Prostate gland (tissue), 2 donors: ENCODE data around the gene IKBKG. TPM values are rescaled to one million over a fixed set of nuclear protein-coding genes. Genes with fewer than 3 reads are reported as not detected.
A peak's percentile ranks its signal among the peaks of the same experiment; 100 is the strongest.
"Not testable (repeated sequence)": the region's sequence is repeated elsewhere in the genome, so short reads cannot be mapped to it uniquely, and the experiment has no call there.

Experiments
- DNase-seq: peaks from one replicate; pipeline ENCODE4 v3.0.0-alpha.2; 2019; ENCODE audit warnings: low spot score
- H3K27ac ChIP-seq, 2 donors: fragments of 200-600 bp; sonication (generic); 2 replicates each; pipeline ENCODE4 v1.5.1; 2017 to 2019
- H3K27me3 ChIP-seq: fragments of 200-600 bp; sonication (generic); replicated peaks from 2 replicates; pipeline ENCODE4 v1.5.1; 2019; ENCODE audit not compliant: insufficient read depth
- H3K36me3 ChIP-seq, 2 donors: fragments of 200-600 bp; sonication (generic); 1 replicate in 1 of 2; 2 replicates in 1 of 2; pipeline versions ENCODE4 v1.5.1 to v1.8.1; 2017 to 2019
- H3K4me1 ChIP-seq: fragments of 200-600 bp; sonication (generic); replicated peaks from 2 replicates; pipeline ENCODE4 v1.5.1; 2019
- H3K4me3 ChIP-seq, 2 donors: fragments of 200-600 bp; sonication (generic); 2 replicates each; pipeline ENCODE4 v1.5.1; 2017 to 2019
- H3K9me3 ChIP-seq: fragments of 200-600 bp; sonication (generic); 2 replicates; pipeline ENCODE4 v1.5.1; 2017
- CTCF ChIP-seq, 4 experiments: fragments of 200-600 bp in 2 of 4; fragments of 450-650 bp in 2 of 4; sonication (generic) in 2 of 4; IDR thresholded peaks; 1 replicate in 3 of 4; 2 replicates in 1 of 4; pipeline ENCODE4 v1.5.1; 2016 to 2019; ENCODE audit warnings: antibody characterized with exemption in 4 of 4, mild to moderate bottlenecking in 2 of 4, moderate library complexity in 2 of 4
- POLR2A ChIP-seq: fragments of 450-650 bp; IDR thresholded peaks from one replicate; pipeline ENCODE4 v1.6.1; 2016; ENCODE audit warnings: antibody characterized with exemption, mild to moderate bottlenecking
- POLR2AphosphoS5 ChIP-seq: sonication (generic); formaldehyde crosslinking; IDR thresholded peaks from one replicate; pipeline ENCODE4 v1.6.1; 2017; ENCODE audit warnings: antibody characterized with exemption
- WGBS: methylation state at CpG from one replicate; pipeline ENCODE4 v1.1.5; 2018; 5-methylcytosine and 5-hydroxymethylcytosine counted together
- intact Hi-C: fragments of 100-400 bp; cut with DNase I; formaldehyde crosslinking; loops from one replicate; pipeline ENCODE4 v1.14.2; 2022
- total RNA-seq, 2 donors: library from RNA; depleted of rRNA; stranded (reverse); fragments of >200 nt; gene quantifications; one replicate each; pipeline ENCODE4 v1.1.0, GENCODE V29; 2016

The IKBKG gene
- total RNA-seq, 2 donors from 2014 or later = 16.4 to 31.7 TPM

GRCh38 chrX:154532690-154533089 lies 14.7 kb upstream of the IKBKG start:
- H3K9me3 ChIP-seq = no peaks in the 10 kb centered on the region
- TF ChIP-seq CTCF (IDR thresholded peaks at IDR 0.05) (no peak), POLR2AphosphoS5 (no peak), POLR2A (no peak)
- no peak overlapping the region for H3K4me3 ChIP-seq
- 91% methylated on average over 8 of the region's 23 CpGs for WGBS
- H3K36me3 ChIP-seq = no peaks in the 10 kb centered on the region
- no peaks in the 10 kb centered on the region for H3K27me3 ChIP-seq
- H3K4me1 ChIP-seq = no peaks in the 10 kb centered on the region
- intact Hi-C loops = loop anchor here (5.0 kb wide), 1 partner anchor 135 kb away; the partner anchor contains the start of gene RPL10
- no peak overlapping the region for H3K27ac ChIP-seq
- DNase-seq = no peak

- intact Hi-C loops = loop anchor here (5.0 kb wide), 1 partner anchor 137 kb away; the partner anchor contains the start of gene RPL10
- peak; percentile 75 for DNase-seq
- 4% methylated on average over 19 of the region's 34 CpGs for WGBS
- Histone ChIP-seq H3K4me3 (no peak overlapping the region), H3K9me3 (no peaks in the 10 kb centered on the region), H3K27ac (no peak overlapping the region), H3K36me3 (no peaks in the 10 kb centered on the region), H3K27me3 (no peaks in the 10 kb centered on the region), H3K4me1 (no peaks in the 10 kb centered on the region)
- peak; percentile 66 to 99 (median 95) for TF ChIP-seq CTCF (IDR thresholded peaks at IDR 0.05)
- TF ChIP-seq POLR2A = no peak
- peak; percentile 84 for TF ChIP-seq POLR2AphosphoS5
These were observed 12.7 kb upstream of the IKBKG start for GRCh38 chrX:154534526-154535322.

- Histone ChIP-seq H3K27me3 (no peaks in the 10 kb centered on the region), H3K4me1 (no peaks in the 10 kb centered on the region), H3K36me3 (no peaks in the 10 kb centered on the region), H3K9me3 (no peaks in the 10 kb centered on the region), H3K4me3 (no peak overlapping the region), H3K27ac (no peak overlapping the region)
- 87% methylated on average over 9 of the region's 9 CpGs for WGBS
- TF ChIP-seq CTCF (IDR thresholded peaks at IDR 0.05) (no peak), POLR2A (no peak), POLR2AphosphoS5 (no peak)
- intact Hi-C loops = no loop called here
- DNase-seq = no peak
These were observed 11.5 kb upstream of the IKBKG start for GRCh38 chrX:154535892-154536291.

GRCh38 chrX:154539077-154539476 lies 8.3 kb upstream of the IKBKG start:
- Histone ChIP-seq H3K9me3 (no peaks in the 10 kb centered on the region), H3K36me3 (no peaks in the 10 kb centered on the region), H3K27ac (no peak overlapping the region), H3K27me3 (no peaks in the 10 kb centered on the region), H3K4me1 (no peaks in the 10 kb centered on the region), H3K4me3 (no peak overlapping the region)
- DNase-seq = no peak
- TF ChIP-seq POLR2AphosphoS5 (no peak), CTCF (IDR thresholded peaks at IDR 0.05) (no peak), POLR2A (no peak)
- WGBS = 86% methylated on average over 8 of the region's 8 CpGs
- intact Hi-C loops = no loop called here

- H3K9me3 ChIP-seq, intact Hi-C loops, DNase-seq, H3K27me3 ChIP-seq, H3K4me1 ChIP-seq, H3K4me3 ChIP-seq, H3K36me3 ChIP-seq: not testable (repeated sequence)
- WGBS = 91% methylated on average over 7 of the region's 7 CpGs
- peak overlapping the region in 1 of 2 donors; percentile 71 for H3K27ac ChIP-seq
These were observed 7.1 kb upstream of the IKBKG start for GRCh38 chrX:154540365-154540764.
